Measurements from ENCODE around the gene SZRD1. TPM values are rescaled to one million over a fixed set of nuclear protein-coding genes. Genes with fewer than 3 reads are reported as not detected.

The SZRD1 gene
- total and polyA plus RNA-seq, 2 of the 8 experiments (the other 6 are each of a cell fraction or from before 2014, with no cell fraction given): 97.8 to 108 TPM

DNA sequence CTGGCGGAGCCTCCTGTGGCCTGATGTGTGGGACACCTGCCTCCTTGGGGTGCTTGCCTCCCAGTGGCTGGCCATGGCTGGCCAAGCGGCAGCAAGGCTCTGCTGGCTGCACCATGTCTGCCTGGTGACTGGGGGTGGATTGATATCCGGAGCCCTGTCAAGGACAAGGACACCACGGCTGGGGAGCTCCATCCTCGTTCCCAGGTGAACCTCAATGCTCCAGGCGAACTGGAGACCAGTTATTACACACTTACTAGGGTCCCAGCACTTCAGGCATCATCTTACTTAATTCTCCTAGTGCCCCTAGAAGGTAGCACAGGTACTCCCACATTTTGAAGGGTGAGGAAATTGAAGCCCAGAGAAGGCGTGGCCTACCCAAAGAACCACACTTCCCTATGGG is 55.0 kb downstream of the SZRD1 start:
- H3K4me1 ChIP-seq (replicated peaks in 1 of 4; ENCODE audit: control insufficient read depth in 3 of 4, insufficient read depth in 4 of 4, low read length in 3 of 4): no peaks in the 10 kb centered on the region
- H4K8ac ChIP-seq (ENCODE audit: extremely low read depth, insufficient read depth, low read length): no peak overlapping the region
- no peak overlapping the region for H3K4me3 ChIP-seq (ENCODE audit: extremely low read depth in 1 of 4, insufficient read depth in 2 of 4, low read depth in 3 of 4, low read length in 4 of 4)
- no peak overlapping the region for H2BK120ac ChIP-seq (replicated peaks; ENCODE audit: low read depth, low read length)
- H3K36me3 ChIP-seq (ENCODE audit: control insufficient read depth in 2 of 4, insufficient read depth in 4 of 4, low read length in 3 of 4): no peaks in the 10 kb centered on the region
- H2BK15ac ChIP-seq (ENCODE audit: low read length): 0 out of 2 replicates have a peak overlapping the region, but pooled peaks have one; percentile 61
- DNase-seq (ENCODE audit: low read depth in 1 of 2, low spot score in 2 of 2) (no peak), FAIRE-seq (no peak)
- no peak overlapping the region for H2AFZ ChIP-seq (ENCODE audit: low read length)
- ChIA-PET CTCF (ENCODE audit: partially characterized antibody) (interaction anchor here (0.7 to 1.0 kb wide), 2 partner anchors 11 to 41 kb away, joined by 3 to 4 read pairs; no protein-coding TSS in a partner anchor), POLR2A (ENCODE audit: partially characterized antibody) (no interaction called here)
- H2BK12ac ChIP-seq (ENCODE audit: low read depth, low read length): no peak overlapping the region
- H3K9ac ChIP-seq (replicated peaks in 1 of 4; ENCODE audit: extremely low read depth in 1 of 4, low read depth in 3 of 4, low read length in 3 of 4): no peak overlapping the region
- TF ChIP-seq GABPA (IDR thresholded peaks at IDR 0.05; ENCODE audit: borderline replicate concordance, insufficient read depth, low read length): no peak
- TF ChIP-seq, protein P1, sequence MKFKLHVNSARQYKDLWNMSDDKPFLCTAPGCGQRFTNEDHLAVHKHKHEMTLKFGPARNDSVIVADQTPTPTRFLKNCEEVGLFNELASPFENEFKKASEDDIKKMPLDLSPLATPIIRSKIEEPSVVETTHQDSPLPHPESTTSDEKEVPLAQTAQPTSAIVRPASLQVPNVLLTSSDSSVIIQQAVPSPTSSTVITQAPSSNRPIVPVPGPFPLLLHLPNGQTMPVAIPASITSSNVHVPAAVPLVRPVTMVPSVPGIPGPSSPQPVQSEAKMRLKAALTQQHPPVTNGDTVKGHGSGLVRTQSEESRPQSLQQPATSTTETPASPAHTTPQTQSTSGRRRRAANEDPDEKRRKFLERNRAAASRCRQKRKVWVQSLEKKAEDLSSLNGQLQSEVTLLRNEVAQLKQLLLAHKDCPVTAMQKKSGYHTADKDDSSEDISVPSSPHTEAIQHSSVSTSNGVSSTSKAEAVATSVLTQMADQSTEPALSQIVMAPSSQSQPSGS (IDR thresholded peaks at IDR 0.05; ENCODE audit: low read length): no peak
- H3K23ac ChIP-seq (ENCODE audit: insufficient read length): no peak overlapping the region
- 0 out of 7 replicates have a peak, but pooled peaks cover 0 to 2% (median 0%) of the 10 kb centered on the region in 4 experiments for H3K27me3 ChIP-seq (replicated peaks in 1 of 4; ENCODE audit: control insufficient read depth in 3 of 4, extremely low read depth in 1 of 4, insufficient read depth in 3 of 4, low read length in 3 of 4)
- no peak overlapping the region for H3K14ac ChIP-seq (ENCODE audit: insufficient read length)
- no peak overlapping the region for H3K56ac ChIP-seq (replicated peaks; ENCODE audit: insufficient read length, low read depth, low read length)
- no peak overlapping the region for H2BK20ac ChIP-seq (ENCODE audit: low read length)
- 91% methylated on average over 7 of the region's 7 CpGs; no CpG with 5 or more reads in 1 of the 2 experiments for WGBS, 2 experiments (ENCODE audit: extremely low coverage in 1 of 2, insufficient coverage in 1 of 2, insufficient read length in 1 of 2, insufficient replicate concordance in 2 of 2, low coverage in 1 of 2, low lambda C conversion rate in 2 of 2, missing lambda C conversion rate in 1 of 2)
- H3K4ac ChIP-seq (replicated peaks; ENCODE audit: insufficient read length, low read depth, low read length): no peak overlapping the region
- no peaks in the 10 kb centered on the region for H3K9me3 ChIP-seq (ENCODE audit: insufficient read depth in 2 of 2, low read depth in 1 of 2, low read length in 1 of 2)
- H3K18ac ChIP-seq (ENCODE audit: extremely low read depth, low read length): no peak overlapping the region
- H3K4me2 ChIP-seq (ENCODE audit: insufficient read depth in 1 of 2, low read depth in 2 of 2, low read length in 2 of 2): no peak overlapping the region
- H4K5ac ChIP-seq (ENCODE audit: insufficient read length, low read depth, low read length): no peak overlapping the region
- no peak overlapping the region for H2AK5ac ChIP-seq (ENCODE audit: low read depth, low read length)
- no peaks in the 10 kb centered on the region for H3K23me2 ChIP-seq (ENCODE audit: low read depth, low read length)
- H3K79me1 ChIP-seq (ENCODE audit: low read depth, low read length): no peaks in the 10 kb centered on the region
- H2BK5ac ChIP-seq (ENCODE audit: low read depth, low read length): no peak overlapping the region
- no peaks in the 10 kb centered on the region for H3K79me2 ChIP-seq (ENCODE audit: control insufficient read depth in 1 of 2, insufficient read depth in 2 of 2, low read length in 2 of 2)
- no peaks in the 10 kb centered on the region for H4K20me1 ChIP-seq (replicated peaks in 1 of 2; ENCODE audit: control insufficient read depth in 1 of 2, insufficient read depth in 2 of 2, low read length in 2 of 2)
- H4K91ac ChIP-seq (replicated peaks; ENCODE audit: insufficient read length, low read length): no peak overlapping the region
- H3K27ac ChIP-seq (ENCODE audit: low read depth, low read length): no peak overlapping the region

Measured in H1 (cell line).